Peyer's patch (tissue), 4 donors: ENCODE measurements around the gene PGM2. TPM values are rescaled to one million over a fixed set of nuclear protein-coding genes. Genes with fewer than 3 reads are reported as not detected.

Source experiments
- DNase-seq, 3 donors: peaks; one replicate each; pipeline ENCODE4 v3.0.0-alpha.2; 2017 to 2019
- H3K27ac ChIP-seq, 4 donors: fragments of 200-600 bp; sonication (generic); one replicate each; pipeline ENCODE4 v1.5.1; 2016 to 2019
- H3K27me3 ChIP-seq, 2 donors: fragments of 200-600 bp; sonication (generic); one replicate each; pipeline ENCODE4 v1.5.1; 2019
- H3K36me3 ChIP-seq, 3 donors: fragments of 200-600 bp; sonication (generic); one replicate each; pipeline ENCODE4 v1.5.1; 2016 to 2019
- H3K4me1 ChIP-seq, 4 donors: fragments of 200-600 bp; sonication (generic); one replicate each; pipeline ENCODE4 v1.5.1; 2016 to 2019
- H3K4me3 ChIP-seq, 4 donors: fragments of 200-600 bp; sonication (generic); 1 replicate in 3 of 4; 2 replicates in 1 of 4; pipeline ENCODE4 v1.5.1; 2016 to 2019; ENCODE audit warnings: mild to moderate bottlenecking in 1 of 4
- H3K9me3 ChIP-seq, 4 donors: fragments of 200-600 bp; sonication (generic); one replicate each; pipeline ENCODE4 v1.5.1; 2016 to 2019; ENCODE audit warnings: mild to moderate bottlenecking in 1 of 4
- POLR2A ChIP-seq, 2 donors: fragments of 450-650 bp; IDR thresholded peaks; one replicate each; pipeline ENCODE4 v1.5.1; 2017; ENCODE audit warnings: antibody characterized with exemption in 2 of 2, mild to moderate bottlenecking in 2 of 2, moderate library complexity in 2 of 2
- total RNA-seq, 4 donors: library from RNA; depleted of rRNA; stranded (reverse); fragments of >200 nt; gene quantifications; one replicate each; pipeline ENCODE4 v1.1.0, GENCODE V29; 2016
- TF ChIP-seq, protein P1 (sequence below), 6 experiments: fragments of 450-650 bp in 4 of 6; fragments of 200-600 bp in 2 of 6; sonication (generic) in 1 of 6; IDR thresholded peaks; one replicate each; pipeline ENCODE4 v1.5.1; 2017 to 2019; ENCODE audit warnings: antibody characterized with exemption in 6 of 6, mild to moderate bottlenecking in 3 of 6, moderate library complexity in 1 of 6

The PGM2 gene
- total RNA-seq, 4 donors from 2014 or later = 11.3 to 27.2 (median 16.5) TPM

DNA sequence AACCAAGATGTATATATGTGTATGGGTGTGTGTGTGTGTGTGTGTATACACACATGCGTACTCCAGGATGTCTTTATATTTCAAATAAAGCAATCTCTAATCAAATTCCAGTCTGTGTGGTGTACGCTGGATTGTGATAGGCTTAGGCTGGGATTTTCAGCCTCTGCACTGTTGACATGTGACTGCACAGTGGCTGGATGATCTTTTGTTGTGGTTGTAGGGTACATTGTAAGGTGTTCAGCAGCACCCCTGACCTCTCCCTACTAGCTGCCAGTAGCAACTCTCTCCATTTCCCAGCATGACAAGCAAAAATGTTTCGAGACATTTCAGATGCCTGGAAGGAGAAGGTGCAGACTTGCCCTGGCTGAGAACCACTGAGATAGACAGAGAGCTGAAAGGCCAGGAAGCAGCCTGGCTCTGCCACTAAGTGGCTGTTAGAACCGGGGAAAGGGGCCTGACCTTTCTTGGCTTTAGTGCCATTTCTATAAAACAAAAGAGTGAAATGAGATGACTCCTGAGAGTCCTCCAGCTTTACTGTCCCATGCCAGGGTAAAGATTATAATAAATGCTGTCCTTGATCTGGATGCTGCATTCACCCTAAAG lies 10.5 kb downstream of the PGM2 start:
- no peak overlapping the region for H3K4me3 ChIP-seq
- H3K27ac ChIP-seq = peak overlapping the region in 1 of 4 donors; percentile 6
- no peak for DNase-seq
- no peaks in the 10 kb centered on the region for H3K4me1 ChIP-seq
- no peaks in the 10 kb centered on the region for H3K27me3 ChIP-seq
- H3K36me3 ChIP-seq = peaks cover 0 to 57% (median 0%) of the 10 kb centered on the region in 3 donors
- TF ChIP-seq POLR2A (IDR thresholded peaks at IDR 0.05) = no peak
- no peaks in the 10 kb centered on the region for H3K9me3 ChIP-seq

DNA sequence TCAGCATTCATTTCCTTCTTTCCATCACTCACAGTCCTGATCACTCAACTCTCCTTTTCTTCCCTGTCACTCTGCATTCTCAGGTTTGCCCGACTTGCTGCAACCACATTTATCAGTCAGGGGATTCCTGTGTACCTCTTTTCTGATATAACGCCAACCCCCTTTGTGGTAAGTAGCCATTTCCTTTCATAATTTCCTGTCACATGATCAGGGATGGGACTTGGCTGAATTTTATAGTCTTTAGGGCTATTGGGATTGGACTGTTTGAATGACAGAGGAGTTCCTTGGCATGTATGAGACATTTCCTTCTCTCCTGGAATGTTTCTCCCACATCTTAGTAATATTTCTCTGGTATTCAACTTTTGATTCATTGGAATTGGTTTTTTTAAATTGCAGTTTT lies 11.0 kb downstream of the PGM2 start:
- Histone ChIP-seq H3K27me3 (no peaks in the 10 kb centered on the region), H3K9me3 (no peaks in the 10 kb centered on the region), H3K4me3 (no peak overlapping the region), H3K4me1 (no peaks in the 10 kb centered on the region), H3K27ac (peak overlapping the region in 1 of 4 donors; percentile 6), H3K36me3 (peaks cover 0 to 52% (median 0%) of the 10 kb centered on the region in 3 donors)
- TF ChIP-seq POLR2A (IDR thresholded peaks at IDR 0.05) = no peak
- TF ChIP-seq, protein P1, sequence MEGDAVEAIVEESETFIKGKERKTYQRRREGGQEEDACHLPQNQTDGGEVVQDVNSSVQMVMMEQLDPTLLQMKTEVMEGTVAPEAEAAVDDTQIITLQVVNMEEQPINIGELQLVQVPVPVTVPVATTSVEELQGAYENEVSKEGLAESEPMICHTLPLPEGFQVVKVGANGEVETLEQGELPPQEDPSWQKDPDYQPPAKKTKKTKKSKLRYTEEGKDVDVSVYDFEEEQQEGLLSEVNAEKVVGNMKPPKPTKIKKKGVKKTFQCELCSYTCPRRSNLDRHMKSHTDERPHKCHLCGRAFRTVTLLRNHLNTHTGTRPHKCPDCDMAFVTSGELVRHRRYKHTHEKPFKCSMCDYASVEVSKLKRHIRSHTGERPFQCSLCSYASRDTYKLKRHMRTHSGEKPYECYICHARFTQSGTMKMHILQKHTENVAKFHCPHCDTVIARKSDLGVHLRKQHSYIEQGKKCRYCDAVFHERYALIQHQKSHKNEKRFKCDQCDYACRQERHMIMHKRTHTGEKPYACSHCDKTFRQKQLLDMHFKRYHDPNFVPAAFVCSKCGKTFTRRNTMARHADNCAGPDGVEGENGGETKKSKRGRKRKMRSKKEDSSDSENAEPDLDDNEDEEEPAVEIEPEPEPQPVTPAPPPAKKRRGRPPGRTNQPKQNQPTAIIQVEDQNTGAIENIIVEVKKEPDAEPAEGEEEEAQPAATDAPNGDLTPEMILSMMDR (IDR thresholded peaks at IDR 0.05) = no peak
- no peak for DNase-seq

DNA sequence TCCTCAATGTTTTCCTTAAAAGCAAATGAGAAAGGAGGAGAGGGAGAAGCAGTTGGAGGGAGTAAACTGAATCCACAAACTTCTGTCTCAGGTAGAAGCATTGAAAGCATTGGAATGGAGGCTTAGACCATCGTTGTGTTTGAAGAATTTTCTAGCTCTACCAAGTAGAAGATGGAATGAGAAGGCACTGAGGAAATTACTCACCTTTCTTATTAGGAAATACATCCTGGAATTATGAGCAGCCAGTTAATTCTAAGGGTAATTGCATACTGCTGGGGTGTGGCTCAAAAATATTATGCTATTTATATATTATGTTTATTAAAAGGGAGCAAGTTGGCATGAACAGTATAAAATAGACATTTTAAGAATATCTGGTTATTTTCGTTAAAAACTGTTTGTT lies 12.9 kb downstream of the PGM2 start:
- H3K36me3 ChIP-seq = peaks cover 0 to 47% (median 0%) of the 10 kb centered on the region in 3 donors
- DNase-seq = no peak
- H3K4me1 ChIP-seq = no peaks in the 10 kb centered on the region
- no peak overlapping the region for H3K4me3 ChIP-seq
- H3K27me3 ChIP-seq = no peaks in the 10 kb centered on the region
- H3K9me3 ChIP-seq = no peaks in the 10 kb centered on the region
- H3K27ac ChIP-seq = no peak overlapping the region
- no peak for TF ChIP-seq POLR2A (IDR thresholded peaks at IDR 0.05)
- TF ChIP-seq, protein P1 (IDR thresholded peaks at IDR 0.05) = no peak

DNA sequence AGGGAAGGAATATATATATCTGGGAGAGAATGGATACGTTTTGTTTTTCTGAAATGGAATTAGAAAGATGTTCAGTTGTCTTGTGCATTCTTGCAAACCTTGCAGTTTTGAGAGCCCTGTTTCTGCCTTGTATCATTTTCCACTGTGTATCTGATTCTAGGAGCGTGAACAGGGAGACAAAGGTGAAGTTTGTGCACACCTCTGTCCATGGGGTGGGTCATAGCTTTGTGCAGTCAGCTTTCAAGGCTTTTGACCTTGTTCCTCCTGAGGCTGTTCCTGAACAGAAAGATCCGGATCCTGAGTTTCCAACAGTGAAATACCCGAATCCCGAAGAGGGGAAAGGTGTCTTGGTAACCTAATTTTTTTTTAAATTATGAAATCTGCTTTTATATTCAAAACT lies 17.7 kb downstream of the PGM2 start:
- no peaks in the 10 kb centered on the region for H3K9me3 ChIP-seq
- H3K27ac ChIP-seq = no peak overlapping the region
- H3K27me3 ChIP-seq = no peaks in the 10 kb centered on the region
- no peak for DNase-seq
- TF ChIP-seq POLR2A (IDR thresholded peaks at IDR 0.05) = no peak
- TF ChIP-seq, protein P1 (IDR thresholded peaks at IDR 0.05) = no peak
- H3K4me1 ChIP-seq = no peaks in the 10 kb centered on the region
- peaks cover 0 to 75% (median 0%) of the 10 kb centered on the region in 3 donors for H3K36me3 ChIP-seq
- H3K4me3 ChIP-seq = no peak overlapping the region

DNA sequence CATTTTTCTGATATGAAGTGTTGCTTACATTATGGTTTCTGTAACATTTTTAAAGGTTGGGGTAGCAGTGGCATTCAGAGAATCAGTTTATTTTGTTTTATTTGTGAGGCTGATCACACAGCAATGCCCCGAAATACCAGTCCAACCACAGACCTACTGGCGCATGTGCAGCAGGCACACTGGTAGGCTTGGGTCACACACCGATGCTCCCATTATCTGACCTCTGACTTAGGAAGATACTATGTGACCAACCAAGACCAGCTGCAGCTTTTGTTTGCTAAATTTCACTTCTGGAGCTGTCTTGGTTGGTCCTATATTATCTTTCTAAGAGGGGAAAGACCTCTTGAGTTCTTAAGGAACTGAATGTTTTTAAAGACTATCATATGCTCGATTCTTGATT lies 18.7 kb downstream of the PGM2 start:
- Histone ChIP-seq H3K9me3 (no peaks in the 10 kb centered on the region), H3K36me3 (peaks cover 0 to 75% (median 0%) of the 10 kb centered on the region in 3 donors), H3K4me1 (no peaks in the 10 kb centered on the region), H3K4me3 (no peak overlapping the region), H3K27ac (no peak overlapping the region), H3K27me3 (no peaks in the 10 kb centered on the region)
- no peak for DNase-seq
- TF ChIP-seq POLR2A (IDR thresholded peaks at IDR 0.05) = no peak
- TF ChIP-seq, protein P1 (IDR thresholded peaks at IDR 0.05) = no peak

DNA sequence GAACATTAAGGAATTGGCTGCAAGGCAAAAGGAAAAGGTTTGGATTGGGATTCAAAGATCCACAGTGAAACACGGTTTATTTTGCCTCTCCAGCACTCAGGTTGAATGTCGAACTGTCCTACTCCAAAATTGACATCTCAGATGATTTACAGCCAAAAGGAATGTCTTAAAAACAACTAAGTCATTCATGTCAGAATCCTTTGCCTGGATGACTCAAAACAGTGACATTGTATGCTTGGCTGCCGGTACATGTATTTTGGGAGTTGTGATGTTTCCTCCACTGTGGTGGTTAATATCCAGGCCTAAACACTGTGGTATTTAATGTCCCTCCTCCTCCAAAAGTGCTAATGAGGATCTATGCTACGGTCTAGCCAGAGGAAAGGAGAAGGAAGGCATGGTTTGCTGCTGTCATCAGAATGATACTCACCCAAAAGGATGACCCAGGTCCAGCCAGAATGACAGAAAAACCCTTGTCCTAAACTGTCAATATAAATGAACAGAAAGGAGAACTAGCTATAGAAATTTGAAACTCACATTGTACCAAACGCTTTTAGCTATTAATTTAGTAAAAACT lies 20.9 kb downstream of the PGM2 start:
- H3K27ac ChIP-seq = no peak overlapping the region
- no peaks in the 10 kb centered on the region for H3K9me3 ChIP-seq
- peaks cover 0 to 68% (median 0%) of the 10 kb centered on the region in 3 donors for H3K36me3 ChIP-seq
- H3K4me1 ChIP-seq = no peaks in the 10 kb centered on the region
- no peak for DNase-seq
- TF ChIP-seq, protein P1 (IDR thresholded peaks at IDR 0.05) = no peak
- no peak for TF ChIP-seq POLR2A (IDR thresholded peaks at IDR 0.05)
- H3K27me3 ChIP-seq = no peaks in the 10 kb centered on the region
- no peak overlapping the region for H3K4me3 ChIP-seq
